ENCODE data around the gene KIAA1671.
A peak's percentile ranks its signal among the peaks of the same experiment; 100 is the strongest.

The KIAA1671 gene

DNA sequence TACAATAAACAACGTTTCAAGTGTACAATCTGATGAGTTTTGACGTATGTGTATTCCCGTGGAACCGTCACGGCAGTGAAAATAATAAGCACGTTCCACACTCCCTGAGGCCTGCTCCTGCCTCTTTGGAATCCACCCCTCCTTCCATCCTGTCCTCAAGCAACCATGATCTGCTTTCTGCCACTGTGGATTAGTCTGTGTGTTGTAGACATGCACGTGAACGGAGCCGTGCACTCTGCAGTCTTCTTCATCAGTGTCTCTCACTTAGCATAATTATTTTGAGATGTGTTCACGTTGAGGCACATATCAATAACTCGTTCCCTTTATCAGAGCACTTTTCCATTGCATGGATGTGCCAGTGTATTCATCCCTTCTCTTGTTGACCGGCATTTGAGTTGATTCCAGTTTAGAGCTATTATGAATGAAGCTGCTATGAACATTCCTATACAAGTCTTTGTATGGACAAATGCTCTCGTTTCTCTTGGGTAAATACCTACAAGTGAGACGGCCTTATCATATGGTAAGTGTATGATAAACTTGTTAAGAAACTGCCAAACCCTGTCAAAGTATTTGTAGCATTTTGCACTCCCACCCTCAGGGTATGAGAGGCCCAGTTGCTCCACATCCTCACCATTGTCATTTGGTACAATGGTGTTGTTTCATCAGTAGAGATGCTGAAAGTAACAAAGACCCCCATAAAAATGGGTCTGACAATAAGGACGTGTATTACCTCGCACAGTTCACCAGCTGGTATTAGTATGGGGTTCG is 144.3 kb downstream of the KIAA1671 start:
- no peak for FAIRE-seq

DNA sequence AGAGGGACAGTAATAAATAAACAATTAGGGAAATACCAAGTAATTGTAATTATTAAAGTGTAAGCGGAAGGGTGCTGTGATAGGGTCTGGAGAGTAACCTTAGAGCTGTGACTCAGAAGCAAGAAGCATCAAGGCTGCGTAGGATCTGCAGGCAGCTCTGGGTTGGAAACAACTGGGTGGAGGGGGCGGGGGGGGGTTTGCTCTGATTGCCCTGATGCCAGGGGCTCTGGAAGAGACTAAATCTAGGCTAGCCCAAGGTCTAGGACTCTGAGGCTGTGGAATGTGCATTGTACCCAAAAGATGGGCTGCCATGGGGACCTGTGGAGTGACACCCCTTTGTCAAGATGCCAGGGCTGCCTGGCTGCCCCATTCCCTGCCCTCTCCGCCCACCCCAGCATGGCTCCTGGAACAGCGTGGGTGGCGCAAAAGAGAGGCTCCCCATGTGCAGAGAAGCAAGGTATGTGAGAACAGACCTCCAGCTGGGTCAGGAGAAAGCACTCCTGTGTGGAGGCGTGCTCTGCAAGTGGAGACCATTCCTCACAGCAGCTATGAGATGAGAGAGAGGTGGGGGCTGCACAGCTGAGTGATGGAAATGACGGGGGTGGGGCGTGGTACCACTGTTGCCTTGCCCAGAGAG is 146.0 kb downstream of the KIAA1671 start:
- no peak for FAIRE-seq

DNA sequence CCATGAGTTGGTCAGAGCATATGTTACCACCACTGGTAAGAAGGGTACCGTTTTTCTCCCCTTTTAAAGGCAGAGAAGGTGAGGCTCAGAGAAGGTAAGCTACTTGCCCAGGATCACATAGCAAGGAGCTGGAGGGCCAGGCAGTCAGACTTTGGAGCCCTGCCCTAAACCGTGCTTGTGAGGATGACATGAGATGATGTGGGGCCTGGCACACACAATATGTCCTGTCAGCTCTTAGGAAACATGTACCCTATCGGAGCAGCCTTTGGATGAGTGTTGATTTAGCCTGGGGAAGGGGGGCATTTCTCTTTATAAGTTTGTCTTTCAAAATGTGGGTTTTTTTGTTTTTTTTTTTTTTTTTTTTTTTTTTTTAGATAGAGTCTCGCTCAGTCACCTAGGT is 146.7 kb downstream of the KIAA1671 start:
- FAIRE-seq, result no peak

DNA sequence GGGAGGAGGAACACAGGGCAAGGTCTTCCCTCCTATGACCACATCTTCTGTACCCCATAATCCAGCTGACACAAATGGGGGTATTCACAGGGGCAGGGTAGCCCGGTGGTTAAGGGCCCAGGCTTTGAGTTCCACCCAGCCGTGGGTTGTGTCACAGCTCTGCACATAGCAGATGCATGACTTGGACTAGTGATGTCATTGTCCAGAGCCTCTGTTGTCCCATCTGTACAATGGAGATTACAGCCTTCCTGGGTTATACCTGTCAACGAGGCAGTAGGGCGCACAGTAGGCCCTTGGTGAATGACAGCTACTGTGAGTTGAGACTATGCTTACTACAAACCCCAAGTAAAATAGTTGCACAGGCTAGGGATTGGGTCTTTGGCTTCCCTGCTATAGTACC is 147.9 kb downstream of the KIAA1671 start:
- no peak for FAIRE-seq

- FAIRE-seq, result no peak
Measured at GRCh38 chr22:25100948-25101347, 148.4 kb downstream of the KIAA1671 start.

- FAIRE-seq, result no peak
Measured at GRCh38 chr22:25101501-25101900, 149.0 kb downstream of the KIAA1671 start.

DNA sequence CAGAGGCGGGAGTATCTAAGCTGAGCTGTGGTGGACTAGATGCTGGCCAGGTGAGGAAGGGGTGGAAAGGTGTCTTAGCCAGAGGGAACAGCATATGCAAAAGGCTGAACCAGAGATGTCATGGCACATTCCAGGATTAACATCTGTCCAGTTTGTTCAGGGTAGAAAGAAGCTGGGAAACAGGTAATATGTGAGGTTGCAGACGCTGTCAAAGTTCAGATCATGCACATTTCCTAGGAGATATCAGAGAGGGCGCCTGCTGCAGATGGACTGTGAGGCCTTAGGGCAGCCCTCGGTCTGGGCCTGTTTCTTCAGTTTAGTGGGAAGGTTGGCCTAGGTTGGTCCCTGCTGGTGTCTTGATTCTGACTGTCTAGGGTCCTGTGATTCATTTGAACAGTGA is 149.5 kb downstream of the KIAA1671 start:
- no peak for FAIRE-seq

DNA sequence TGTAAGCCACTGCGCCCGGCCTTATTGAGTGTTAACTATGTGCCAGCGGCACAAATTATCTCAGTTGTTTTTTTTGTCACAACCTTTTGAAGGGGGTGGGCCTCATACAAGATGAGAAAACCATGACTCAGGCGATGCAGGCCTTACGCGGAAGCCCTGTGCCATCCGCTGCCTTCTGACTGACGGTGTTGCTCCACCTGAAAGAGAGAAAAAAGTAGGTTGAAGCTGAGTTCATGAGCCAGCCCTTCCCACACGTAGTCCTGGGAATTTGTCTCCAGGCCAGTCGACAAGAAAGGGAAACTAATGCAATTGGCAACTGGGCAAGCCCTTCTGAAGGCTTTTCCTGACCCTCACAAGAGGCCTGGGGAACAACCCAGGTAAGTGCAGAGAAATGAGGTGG is 150.2 kb downstream of the KIAA1671 start:
- FAIRE-seq, result no peak

DNA sequence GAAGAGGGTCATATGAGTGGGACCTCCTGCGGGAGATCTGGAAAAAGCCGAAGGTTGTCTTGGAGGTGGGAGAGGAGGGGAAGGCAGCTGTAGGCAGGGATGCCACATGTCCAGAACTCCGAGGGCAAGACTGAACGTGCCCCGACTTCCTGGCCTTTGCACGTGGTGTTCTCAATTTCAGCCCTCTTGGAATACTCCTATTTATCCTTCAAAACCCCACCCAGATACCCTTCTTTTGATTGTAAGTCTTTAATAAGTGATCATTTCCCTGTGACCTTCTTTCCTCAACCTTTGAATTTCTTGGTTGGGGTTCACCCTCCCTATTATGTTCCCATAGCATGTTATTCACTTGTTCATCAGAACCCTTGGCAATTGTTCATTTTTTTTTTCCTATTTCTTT is 151.9 kb downstream of the KIAA1671 start:
- no peak for FAIRE-seq

- FAIRE-seq, result no peak
Measured at GRCh38 chr22:25105817-25106650, 153.5 kb downstream of the KIAA1671 start.

- FAIRE-seq, result no peak
Measured at GRCh38 chr22:25109878-25110595, 157.5 kb downstream of the KIAA1671 start.

DNA sequence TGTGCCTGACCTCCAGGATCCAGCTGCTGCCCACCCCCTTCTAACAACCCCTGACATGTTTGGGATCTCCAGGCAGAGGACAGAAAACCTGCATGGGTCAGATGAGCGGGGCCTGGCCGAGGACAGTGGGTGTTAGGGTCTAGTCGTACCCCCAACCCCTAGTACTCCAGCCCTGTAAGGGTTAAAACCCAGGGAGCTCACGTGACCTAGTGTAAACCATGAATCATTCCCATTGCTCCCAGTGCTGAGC is 158.0 kb downstream of the KIAA1671 start:
- FAIRE-seq, result no peak

- FAIRE-seq, result peak; percentile 81
Measured at GRCh38 chr22:25110846-25111578, 158.5 kb downstream of the KIAA1671 start.

- FAIRE-seq, result no peak
Measured at GRCh38 chr22:25111579-25112517, 159.3 kb downstream of the KIAA1671 start.

GRCh38 chr22:25112538-25113253 is 160.2 kb downstream of the KIAA1671 start:
- no peak for FAIRE-seq

- no peak for FAIRE-seq
Measured at GRCh38 chr22:25113316-25113721, 160.8 kb downstream of the KIAA1671 start.

DNA sequence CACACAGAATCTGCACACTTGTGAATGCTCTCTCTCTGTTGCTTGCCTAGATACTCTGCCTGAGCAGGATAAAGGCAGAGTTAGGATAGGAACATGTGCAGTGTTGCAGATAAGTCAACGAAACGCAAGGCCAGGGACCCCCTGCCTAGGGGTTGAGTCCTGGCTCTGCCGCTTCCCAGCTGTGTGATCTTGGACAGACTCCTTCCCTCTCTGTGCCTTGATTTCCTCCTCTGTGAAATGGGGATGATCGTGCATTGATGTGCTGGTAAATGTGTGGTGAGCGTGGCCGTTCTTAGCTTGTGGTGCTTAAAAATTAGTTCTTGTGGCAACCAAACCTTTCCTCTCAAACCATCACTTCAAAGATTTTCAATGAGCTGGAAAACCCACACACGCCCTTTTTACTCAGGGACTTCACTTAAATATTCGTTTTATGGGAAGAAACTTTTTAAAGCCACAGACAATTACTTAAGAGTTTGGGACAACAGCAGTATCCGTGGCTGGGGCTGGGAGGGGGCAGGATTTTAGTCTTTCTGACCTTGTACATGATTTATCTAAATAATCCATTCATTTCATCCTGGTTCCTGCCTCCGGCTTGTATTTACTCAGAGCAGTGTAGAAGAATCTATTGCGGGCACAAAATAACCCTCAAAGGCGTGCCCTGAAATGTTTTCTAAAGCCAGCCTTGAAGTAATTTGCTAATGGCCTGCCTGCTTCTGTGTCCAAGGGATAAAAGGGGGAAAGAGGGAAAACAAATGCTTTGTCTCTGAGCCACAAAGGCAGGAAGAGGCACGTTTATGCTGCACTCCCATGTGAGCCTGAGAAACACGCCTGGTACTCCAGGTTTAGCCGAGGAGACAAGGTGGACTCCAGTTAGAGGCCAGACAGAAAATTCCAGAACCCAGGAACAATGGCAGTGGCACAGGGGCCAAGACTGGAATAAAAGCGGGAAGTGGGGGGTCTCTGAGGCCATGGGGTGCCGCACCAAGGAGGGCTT is 162.2 kb downstream of the KIAA1671 start:
- FAIRE-seq, result no peak

DNA sequence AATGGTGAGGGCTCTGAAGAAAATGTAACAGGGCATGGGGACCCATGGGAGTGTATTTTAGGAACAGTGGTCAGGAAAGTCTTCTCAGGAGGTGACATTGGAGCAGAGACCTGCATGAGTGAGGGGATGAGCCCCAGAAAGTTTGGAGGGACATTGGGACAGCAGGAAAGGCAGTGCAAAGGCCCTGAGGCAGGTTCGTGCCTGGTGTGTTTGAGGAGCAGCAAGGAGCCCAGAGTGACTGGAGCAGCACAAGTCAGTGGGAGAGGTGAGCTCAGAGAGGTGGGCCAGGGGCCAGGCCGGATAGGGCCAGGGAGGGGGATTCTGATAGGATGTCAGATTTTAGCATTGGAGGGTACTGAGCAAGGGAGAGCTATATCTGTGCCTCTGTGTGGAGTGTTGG is 167.1 kb downstream of the KIAA1671 start:
- FAIRE-seq, result no peak

- FAIRE-seq, result no peak
Measured at GRCh38 chr22:25120093-25120561, 167.6 kb downstream of the KIAA1671 start.
